Measurements from ENCODE around the gene CHCHD6. TPM values are rescaled to one million over a fixed set of nuclear protein-coding genes. Genes with fewer than 3 reads are reported as not detected.

Gene CHCHD6
- total RNA-seq, 1 experiment from 2014 or later = 40.9 TPM

DNA sequence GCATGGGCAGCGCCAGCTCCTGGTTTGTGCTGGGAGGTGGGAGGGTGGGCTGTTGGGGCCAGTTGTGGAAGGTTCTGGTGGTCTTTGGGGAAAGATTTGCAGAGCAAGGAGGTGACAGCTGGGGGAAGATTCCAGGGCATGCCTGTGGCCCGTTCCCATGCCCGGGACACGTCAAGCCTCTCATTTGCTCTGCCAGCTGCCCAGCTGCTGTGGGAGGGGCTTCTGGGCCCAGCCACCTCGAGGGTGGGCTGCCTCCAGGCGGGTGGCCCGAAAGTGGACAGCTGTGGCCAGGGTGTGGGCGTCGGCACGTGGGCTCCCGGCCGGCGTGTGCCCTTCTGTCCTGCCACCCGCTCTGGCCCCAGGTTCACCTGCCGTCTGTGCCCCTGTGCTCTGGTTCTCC, 296.1 kb downstream of the CHCHD6 start:
- CTCF ChIA-PET = interaction anchor here (2.3 kb wide), 1 partner anchor 18 kb away, joined by 8 read pairs; the partner anchor contains the start of gene PLXNA1
- H3K36me3 Mint-ChIP-seq = no peaks in the 10 kb centered on the region; the same call in 1 of the 2 replicates
- no peak for DNase-seq (ENCODE audit: low spot score)
- H3K9me3 Mint-ChIP-seq = no peaks in the 10 kb centered on the region
- no peak for ATAC-seq
- POLR2A ChIA-PET = no interaction called here
- peaks cover 26% of the 10 kb centered on the region for H3K4me1 Mint-ChIP-seq
- TF ChIP-seq, protein P1, sequence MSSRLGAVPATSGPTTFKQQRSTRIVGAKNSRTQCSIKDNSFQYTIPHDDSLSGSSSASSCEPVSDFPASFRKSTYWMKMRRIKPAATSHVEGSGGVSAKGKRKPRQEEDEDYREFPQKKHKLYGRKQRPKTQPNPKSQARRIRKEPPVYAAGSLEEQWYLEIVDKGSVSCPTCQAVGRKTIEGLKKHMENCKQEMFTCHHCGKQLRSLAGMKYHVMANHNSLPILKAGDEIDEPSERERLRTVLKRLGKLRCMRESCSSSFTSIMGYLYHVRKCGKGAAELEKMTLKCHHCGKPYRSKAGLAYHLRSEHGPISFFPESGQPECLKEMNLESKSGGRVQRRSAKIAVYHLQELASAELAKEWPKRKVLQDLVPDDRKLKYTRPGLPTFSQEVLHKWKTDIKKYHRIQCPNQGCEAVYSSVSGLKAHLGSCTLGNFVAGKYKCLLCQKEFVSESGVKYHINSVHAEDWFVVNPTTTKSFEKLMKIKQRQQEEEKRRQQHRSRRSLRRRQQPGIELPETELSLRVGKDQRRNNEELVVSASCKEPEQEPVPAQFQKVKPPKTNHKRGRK (CRISPR knock-in tag; IDR thresholded peaks at IDR 0.05; ENCODE audit: borderline replicate concordance) = no peak
- no peak for TF ChIP-seq HMGA2 (CRISPR knock-in tag; IDR thresholded peaks at IDR 0.05)
- TF ChIP-seq, protein P2, sequence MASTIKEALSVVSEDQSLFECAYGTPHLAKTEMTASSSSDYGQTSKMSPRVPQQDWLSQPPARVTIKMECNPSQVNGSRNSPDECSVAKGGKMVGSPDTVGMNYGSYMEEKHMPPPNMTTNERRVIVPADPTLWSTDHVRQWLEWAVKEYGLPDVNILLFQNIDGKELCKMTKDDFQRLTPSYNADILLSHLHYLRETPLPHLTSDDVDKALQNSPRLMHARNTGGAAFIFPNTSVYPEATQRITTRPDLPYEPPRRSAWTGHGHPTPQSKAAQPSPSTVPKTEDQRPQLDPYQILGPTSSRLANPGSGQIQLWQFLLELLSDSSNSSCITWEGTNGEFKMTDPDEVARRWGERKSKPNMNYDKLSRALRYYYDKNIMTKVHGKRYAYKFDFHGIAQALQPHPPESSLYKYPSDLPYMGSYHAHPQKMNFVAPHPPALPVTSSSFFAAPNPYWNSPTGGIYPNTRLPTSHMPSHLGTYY (CRISPR knock-in tag; IDR thresholded peaks at IDR 0.05) = no peak
- TF ChIP-seq, protein P3, sequence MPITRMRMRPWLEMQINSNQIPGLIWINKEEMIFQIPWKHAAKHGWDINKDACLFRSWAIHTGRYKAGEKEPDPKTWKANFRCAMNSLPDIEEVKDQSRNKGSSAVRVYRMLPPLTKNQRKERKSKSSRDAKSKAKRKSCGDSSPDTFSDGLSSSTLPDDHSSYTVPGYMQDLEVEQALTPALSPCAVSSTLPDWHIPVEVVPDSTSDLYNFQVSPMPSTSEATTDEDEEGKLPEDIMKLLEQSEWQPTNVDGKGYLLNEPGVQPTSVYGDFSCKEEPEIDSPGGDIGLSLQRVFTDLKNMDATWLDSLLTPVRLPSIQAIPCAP (CRISPR knock-in tag; IDR thresholded peaks at IDR 0.05) = no peak
- TF ChIP-seq RORB (CRISPR knock-in tag; IDR thresholded peaks at IDR 0.05) = no peak
- TF ChIP-seq, protein P4, sequence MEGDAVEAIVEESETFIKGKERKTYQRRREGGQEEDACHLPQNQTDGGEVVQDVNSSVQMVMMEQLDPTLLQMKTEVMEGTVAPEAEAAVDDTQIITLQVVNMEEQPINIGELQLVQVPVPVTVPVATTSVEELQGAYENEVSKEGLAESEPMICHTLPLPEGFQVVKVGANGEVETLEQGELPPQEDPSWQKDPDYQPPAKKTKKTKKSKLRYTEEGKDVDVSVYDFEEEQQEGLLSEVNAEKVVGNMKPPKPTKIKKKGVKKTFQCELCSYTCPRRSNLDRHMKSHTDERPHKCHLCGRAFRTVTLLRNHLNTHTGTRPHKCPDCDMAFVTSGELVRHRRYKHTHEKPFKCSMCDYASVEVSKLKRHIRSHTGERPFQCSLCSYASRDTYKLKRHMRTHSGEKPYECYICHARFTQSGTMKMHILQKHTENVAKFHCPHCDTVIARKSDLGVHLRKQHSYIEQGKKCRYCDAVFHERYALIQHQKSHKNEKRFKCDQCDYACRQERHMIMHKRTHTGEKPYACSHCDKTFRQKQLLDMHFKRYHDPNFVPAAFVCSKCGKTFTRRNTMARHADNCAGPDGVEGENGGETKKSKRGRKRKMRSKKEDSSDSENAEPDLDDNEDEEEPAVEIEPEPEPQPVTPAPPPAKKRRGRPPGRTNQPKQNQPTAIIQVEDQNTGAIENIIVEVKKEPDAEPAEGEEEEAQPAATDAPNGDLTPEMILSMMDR (IDR thresholded peaks at IDR 0.05) = no peak
- TF ChIP-seq, protein P5, sequence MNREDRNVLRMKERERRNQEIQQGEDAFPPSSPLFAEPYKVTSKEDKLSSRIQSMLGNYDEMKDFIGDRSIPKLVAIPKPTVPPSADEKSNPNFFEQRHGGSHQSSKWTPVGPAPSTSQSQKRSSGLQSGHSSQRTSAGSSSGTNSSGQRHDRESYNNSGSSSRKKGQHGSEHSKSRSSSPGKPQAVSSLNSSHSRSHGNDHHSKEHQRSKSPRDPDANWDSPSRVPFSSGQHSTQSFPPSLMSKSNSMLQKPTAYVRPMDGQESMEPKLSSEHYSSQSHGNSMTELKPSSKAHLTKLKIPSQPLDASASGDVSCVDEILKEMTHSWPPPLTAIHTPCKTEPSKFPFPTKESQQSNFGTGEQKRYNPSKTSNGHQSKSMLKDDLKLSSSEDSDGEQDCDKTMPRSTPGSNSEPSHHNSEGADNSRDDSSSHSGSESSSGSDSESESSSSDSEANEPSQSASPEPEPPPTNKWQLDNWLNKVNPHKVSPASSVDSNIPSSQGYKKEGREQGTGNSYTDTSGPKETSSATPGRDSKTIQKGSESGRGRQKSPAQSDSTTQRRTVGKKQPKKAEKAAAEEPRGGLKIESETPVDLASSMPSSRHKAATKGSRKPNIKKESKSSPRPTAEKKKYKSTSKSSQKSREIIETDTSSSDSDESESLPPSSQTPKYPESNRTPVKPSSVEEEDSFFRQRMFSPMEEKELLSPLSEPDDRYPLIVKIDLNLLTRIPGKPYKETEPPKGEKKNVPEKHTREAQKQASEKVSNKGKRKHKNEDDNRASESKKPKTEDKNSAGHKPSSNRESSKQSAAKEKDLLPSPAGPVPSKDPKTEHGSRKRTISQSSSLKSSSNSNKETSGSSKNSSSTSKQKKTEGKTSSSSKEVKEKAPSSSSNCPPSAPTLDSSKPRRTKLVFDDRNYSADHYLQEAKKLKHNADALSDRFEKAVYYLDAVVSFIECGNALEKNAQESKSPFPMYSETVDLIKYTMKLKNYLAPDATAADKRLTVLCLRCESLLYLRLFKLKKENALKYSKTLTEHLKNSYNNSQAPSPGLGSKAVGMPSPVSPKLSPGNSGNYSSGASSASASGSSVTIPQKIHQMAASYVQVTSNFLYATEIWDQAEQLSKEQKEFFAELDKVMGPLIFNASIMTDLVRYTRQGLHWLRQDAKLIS (CRISPR knock-in tag; IDR thresholded peaks at IDR 0.05; ENCODE audit: borderline replicate concordance) = no peak
- TF ChIP-seq, protein P6, sequence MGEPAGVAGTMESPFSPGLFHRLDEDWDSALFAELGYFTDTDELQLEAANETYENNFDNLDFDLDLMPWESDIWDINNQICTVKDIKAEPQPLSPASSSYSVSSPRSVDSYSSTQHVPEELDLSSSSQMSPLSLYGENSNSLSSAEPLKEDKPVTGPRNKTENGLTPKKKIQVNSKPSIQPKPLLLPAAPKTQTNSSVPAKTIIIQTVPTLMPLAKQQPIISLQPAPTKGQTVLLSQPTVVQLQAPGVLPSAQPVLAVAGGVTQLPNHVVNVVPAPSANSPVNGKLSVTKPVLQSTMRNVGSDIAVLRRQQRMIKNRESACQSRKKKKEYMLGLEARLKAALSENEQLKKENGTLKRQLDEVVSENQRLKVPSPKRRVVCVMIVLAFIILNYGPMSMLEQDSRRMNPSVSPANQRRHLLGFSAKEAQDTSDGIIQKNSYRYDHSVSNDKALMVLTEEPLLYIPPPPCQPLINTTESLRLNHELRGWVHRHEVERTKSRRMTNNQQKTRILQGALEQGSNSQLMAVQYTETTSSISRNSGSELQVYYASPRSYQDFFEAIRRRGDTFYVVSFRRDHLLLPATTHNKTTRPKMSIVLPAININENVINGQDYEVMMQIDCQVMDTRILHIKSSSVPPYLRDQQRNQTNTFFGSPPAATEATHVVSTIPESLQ (CRISPR knock-in tag; IDR thresholded peaks at IDR 0.05) = no peak
- no peak for TF ChIP-seq ZNF138 (CRISPR knock-in tag; conservative IDR thresholded peaks at IDR 0.05)
- no peak for TF ChIP-seq ZNF396 (CRISPR knock-in tag; IDR thresholded peaks at IDR 0.05; ENCODE audit: borderline replicate concordance)
- no peak for TF ChIP-seq ATF1 (CRISPR knock-in tag; IDR thresholded peaks at IDR 0.05)
- no peak for TF ChIP-seq SP1 (CRISPR knock-in tag; conservative IDR thresholded peaks at IDR 0.05)
- no peak for TF ChIP-seq ZNF219 (CRISPR knock-in tag; IDR thresholded peaks at IDR 0.05; ENCODE audit: borderline replicate concordance)
- no peak for TF ChIP-seq MYBL2 (CRISPR knock-in tag; IDR thresholded peaks at IDR 0.05)
- TF ChIP-seq, protein P7, sequence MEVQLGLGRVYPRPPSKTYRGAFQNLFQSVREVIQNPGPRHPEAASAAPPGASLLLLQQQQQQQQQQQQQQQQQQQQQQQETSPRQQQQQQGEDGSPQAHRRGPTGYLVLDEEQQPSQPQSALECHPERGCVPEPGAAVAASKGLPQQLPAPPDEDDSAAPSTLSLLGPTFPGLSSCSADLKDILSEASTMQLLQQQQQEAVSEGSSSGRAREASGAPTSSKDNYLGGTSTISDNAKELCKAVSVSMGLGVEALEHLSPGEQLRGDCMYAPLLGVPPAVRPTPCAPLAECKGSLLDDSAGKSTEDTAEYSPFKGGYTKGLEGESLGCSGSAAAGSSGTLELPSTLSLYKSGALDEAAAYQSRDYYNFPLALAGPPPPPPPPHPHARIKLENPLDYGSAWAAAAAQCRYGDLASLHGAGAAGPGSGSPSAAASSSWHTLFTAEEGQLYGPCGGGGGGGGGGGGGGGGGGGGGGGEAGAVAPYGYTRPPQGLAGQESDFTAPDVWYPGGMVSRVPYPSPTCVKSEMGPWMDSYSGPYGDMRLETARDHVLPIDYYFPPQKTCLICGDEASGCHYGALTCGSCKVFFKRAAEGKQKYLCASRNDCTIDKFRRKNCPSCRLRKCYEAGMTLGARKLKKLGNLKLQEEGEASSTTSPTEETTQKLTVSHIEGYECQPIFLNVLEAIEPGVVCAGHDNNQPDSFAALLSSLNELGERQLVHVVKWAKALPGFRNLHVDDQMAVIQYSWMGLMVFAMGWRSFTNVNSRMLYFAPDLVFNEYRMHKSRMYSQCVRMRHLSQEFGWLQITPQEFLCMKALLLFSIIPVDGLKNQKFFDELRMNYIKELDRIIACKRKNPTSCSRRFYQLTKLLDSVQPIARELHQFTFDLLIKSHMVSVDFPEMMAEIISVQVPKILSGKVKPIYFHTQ (CRISPR knock-in tag; IDR thresholded peaks at IDR 0.05) = no peak
- TF ChIP-seq, protein P8, sequence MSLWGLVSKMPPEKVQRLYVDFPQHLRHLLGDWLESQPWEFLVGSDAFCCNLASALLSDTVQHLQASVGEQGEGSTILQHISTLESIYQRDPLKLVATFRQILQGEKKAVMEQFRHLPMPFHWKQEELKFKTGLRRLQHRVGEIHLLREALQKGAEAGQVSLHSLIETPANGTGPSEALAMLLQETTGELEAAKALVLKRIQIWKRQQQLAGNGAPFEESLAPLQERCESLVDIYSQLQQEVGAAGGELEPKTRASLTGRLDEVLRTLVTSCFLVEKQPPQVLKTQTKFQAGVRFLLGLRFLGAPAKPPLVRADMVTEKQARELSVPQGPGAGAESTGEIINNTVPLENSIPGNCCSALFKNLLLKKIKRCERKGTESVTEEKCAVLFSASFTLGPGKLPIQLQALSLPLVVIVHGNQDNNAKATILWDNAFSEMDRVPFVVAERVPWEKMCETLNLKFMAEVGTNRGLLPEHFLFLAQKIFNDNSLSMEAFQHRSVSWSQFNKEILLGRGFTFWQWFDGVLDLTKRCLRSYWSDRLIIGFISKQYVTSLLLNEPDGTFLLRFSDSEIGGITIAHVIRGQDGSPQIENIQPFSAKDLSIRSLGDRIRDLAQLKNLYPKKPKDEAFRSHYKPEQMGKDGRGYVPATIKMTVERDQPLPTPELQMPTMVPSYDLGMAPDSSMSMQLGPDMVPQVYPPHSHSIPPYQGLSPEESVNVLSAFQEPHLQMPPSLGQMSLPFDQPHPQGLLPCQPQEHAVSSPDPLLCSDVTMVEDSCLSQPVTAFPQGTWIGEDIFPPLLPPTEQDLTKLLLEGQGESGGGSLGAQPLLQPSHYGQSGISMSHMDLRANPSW (CRISPR knock-in tag; conservative IDR thresholded peaks at IDR 0.05; ENCODE audit: low read depth) = no peak
- TF ChIP-seq MXD4 (CRISPR knock-in tag; IDR thresholded peaks at IDR 0.05; ENCODE audit: borderline replicate concordance) = no peak
- no peak for TF ChIP-seq ZBTB21 (CRISPR knock-in tag; IDR thresholded peaks at IDR 0.05; ENCODE audit: borderline replicate concordance)
- H3K4me3 Mint-ChIP-seq = no peak overlapping the region
- no peak overlapping the region for H3K27ac Mint-ChIP-seq
- H3K27me3 Mint-ChIP-seq (ENCODE audit: low read depth) = no peaks in the 10 kb centered on the region

Measured in WTC11 (cell line).